NT2/D1 (cell line): ENCODE results near the gene P2RX6.
A peak's percentile ranks its signal among the peaks of the same experiment; 100 is the strongest.
"Not testable (repeated sequence)": the region's sequence is repeated elsewhere in the genome, so short reads cannot be mapped to it uniquely, and the experiment has no call there.

Source experiments
- DNase-seq: peaks from one replicate; pipeline ENCODE4 v3.0.0-alpha.2; 2011; ENCODE audit warnings: low read depth, low spot score
- H3K27me3 ChIP-seq: 2 replicates; pipeline ENCODE4 v1.6.0; 2011; ENCODE audit warnings: mild to moderate bottlenecking; ENCODE audit not compliant: insufficient read length, insufficient read depth
- H3K36me3 ChIP-seq: 2 replicates; pipeline ENCODE4 v1.6.1; 2011; ENCODE audit warnings: mild to moderate bottlenecking, low read length, mixed read lengths; ENCODE audit not compliant: insufficient read depth, insufficient read length
- H3K4me1 ChIP-seq: 2 replicates; pipeline ENCODE4 v1.5.1; 2011; ENCODE audit not compliant: insufficient read depth, insufficient read length
- H3K4me3 ChIP-seq: 2 replicates; pipeline ENCODE4 v1.5.1; 2011; ENCODE audit warnings: low read depth; ENCODE audit not compliant: insufficient read length
- H3K9ac ChIP-seq: 2 replicates; pipeline ENCODE4 v1.6.0; 2011; ENCODE audit warnings: low read depth; ENCODE audit not compliant: insufficient read length
- H3K9me3 ChIP-seq: 2 replicates; pipeline ENCODE4 v1.5.1; 2011; ENCODE audit warnings: mild to moderate bottlenecking, low read length; ENCODE audit not compliant: insufficient read depth
- SUZ12 ChIP-seq: IDR thresholded peaks from 2 replicates; pipeline ENCODE4 v1.6.1; 2011; ENCODE audit not compliant: insufficient read length, insufficient read depth; ENCODE audit errors: extremely low read depth
- YY1 ChIP-seq: IDR thresholded peaks from 2 replicates; pipeline ENCODE4 v1.6.1; 2011; ENCODE audit not compliant: insufficient read length, insufficient read depth
- ZNF274 ChIP-seq: IDR thresholded peaks from 2 replicates; pipeline ENCODE4 v1.6.1; 2011; ENCODE audit warnings: mild to moderate bottlenecking, low read depth, low read length

P2RX6 gene

DNA sequence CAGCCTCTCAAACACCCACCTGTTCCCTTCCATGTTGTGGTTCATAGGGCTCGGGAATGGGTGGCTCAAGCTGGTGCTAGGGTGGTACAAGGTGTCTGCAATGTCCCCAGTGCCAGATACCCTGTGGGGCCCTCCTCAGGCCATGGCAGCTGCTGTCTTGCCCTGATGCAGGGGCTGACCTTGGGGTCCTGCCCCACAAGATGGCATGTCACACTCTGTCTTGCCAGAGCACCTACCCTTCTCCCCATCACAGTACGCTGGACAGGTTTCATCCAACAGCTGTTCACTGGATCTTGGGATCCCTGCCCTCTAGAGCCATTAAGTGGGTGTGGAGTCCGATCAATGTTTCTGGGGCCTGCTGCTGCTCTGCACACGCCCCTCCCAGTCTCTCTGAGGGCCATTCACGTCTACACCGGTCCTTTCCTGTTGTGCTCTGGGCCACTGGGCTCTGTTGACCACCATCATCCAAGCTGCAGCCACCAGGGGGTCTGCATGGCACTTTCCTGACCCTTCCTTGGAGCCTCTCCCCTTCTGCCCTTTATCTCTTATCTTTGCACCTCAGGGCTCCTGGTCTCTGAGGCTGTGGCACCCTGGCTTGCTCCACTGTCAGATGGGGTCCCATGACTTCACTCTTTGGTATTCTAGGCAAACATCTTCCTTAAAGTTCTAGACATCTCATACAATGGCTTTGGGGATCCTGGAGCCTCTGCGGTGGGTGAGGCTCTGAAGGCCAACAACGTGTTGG, 37.9 kb downstream of the P2RX6 start:
- peaks cover 12% of the 10 kb centered on the region for H3K4me1 ChIP-seq
- no peak overlapping the region for H3K9ac ChIP-seq
- TF ChIP-seq ZNF274 (no peak), YY1 (no peak), SUZ12 (no peak)
- H3K9me3 ChIP-seq: no peaks in the 10 kb centered on the region
- no peaks in the 10 kb centered on the region for H3K27me3 ChIP-seq
- H3K36me3 ChIP-seq: no peaks in the 10 kb centered on the region
- no peak for DNase-seq
- H3K4me3 ChIP-seq: no peak overlapping the region

DNA sequence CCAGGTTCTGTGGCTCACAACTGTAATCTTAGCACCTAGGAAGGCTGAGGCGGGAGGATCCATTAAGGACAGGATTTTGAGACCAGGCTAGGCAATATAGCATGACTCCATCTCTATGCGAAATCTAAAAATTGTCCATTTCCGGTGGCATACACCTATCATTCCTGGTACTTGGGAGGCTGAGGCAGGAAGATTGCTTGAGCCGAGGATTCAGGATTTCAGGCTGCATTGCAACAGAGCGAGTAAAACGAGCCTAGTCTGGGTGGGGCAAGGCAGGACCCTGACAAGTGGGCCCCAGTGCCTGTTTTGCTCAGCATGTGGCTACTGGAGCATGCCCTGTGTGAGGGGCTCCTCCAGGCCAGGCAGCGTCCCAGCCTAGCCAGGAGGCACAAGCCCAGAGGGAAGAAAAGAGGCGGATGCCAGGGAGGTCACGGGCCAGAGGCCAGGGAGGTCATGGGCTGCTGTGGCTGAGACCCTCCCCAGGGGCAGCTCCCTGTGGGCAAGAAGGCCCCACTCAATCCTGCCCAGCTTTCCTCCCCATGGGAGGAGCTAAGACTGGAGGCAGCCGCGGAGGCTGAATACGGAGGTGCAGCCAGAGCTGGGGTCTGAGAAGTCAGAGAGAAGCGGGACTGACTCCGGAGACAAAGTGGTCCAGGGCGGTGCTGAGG, 39.2 kb downstream of the P2RX6 start:
- no peaks in the 10 kb centered on the region for H3K36me3 ChIP-seq
- no peak overlapping the region for H3K9ac ChIP-seq
- H3K4me3 ChIP-seq: no peak overlapping the region
- peaks cover 12% of the 10 kb centered on the region for H3K4me1 ChIP-seq
- no peaks in the 10 kb centered on the region for H3K9me3 ChIP-seq
- H3K27me3 ChIP-seq: no peaks in the 10 kb centered on the region
- no peak for DNase-seq
- TF ChIP-seq SUZ12: no peak
- no peak for TF ChIP-seq ZNF274
- TF ChIP-seq YY1: no peak

DNA sequence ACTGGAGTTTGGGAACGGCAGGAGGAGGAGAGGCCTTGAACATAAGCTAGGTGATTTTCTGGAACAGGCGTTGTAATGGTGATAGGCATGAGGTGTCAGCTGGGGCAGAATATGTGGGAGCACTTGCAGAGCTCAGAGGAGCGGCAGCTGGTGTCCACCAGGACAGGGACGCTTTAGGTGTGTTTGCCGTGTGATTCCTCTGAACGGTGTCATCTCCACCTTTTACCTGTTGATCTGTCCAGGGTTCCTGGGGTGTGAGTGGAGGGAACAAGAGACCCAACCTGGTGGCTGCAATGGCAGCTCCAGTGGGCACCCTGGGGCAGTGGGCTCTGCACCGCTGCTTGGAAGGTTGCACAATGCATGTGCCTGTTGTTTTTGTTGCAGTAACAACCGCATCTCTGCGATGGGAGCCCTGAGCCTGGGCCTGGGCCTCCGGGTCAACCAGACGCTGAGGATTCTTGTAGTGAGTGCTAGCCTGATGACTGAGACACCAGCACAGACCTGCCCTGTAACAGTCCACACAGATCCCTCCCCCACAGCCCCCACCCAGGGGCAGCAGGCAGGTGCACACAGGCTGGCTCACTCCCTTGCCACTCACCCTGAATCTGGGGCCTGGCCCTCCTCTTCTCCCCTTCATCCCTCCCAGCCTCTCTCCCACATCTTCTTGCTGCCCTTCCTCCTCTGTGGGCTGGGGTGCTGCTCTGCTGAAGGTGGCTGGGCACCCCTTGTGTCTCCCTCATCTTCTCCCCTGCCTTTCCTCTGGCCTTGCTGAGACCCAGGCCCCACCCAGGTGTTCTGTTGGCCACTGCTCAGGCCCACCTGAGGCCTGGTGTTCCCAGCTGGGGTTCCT, 40.0 kb downstream of the P2RX6 start:
- H3K9me3 ChIP-seq: no peaks in the 10 kb centered on the region
- no peaks in the 10 kb centered on the region for H3K36me3 ChIP-seq
- no peak overlapping the region for H3K4me3 ChIP-seq
- H3K4me1 ChIP-seq: peaks cover 12% of the 10 kb centered on the region
- no peak overlapping the region for H3K9ac ChIP-seq
- DNase-seq: no peak
- TF ChIP-seq SUZ12 (no peak), ZNF274 (no peak), YY1 (no peak)
- H3K27me3 ChIP-seq: no peaks in the 10 kb centered on the region

DNA sequence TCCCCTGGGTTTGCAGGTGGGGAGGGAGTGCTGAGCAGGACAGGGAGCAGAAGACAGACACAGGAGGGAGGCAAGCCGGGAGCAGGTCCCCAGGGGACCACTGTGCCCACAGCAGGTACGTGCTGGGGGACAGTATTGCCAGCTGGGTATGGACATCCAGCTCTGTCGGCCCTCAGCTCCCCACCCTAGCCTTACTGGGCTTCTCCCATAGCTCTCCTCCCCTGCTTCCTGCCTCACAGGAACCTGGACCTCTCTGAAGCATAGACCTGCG, 40.5 kb downstream of the P2RX6 start:
- no peak for DNase-seq
- Histone ChIP-seq H3K27me3 (no peaks in the 10 kb centered on the region), H3K4me3 (no peak overlapping the region), H3K4me1 (peaks cover 12% of the 10 kb centered on the region), H3K9ac (peak overlapping the region; percentile 17), H3K36me3 (no peaks in the 10 kb centered on the region), H3K9me3 (no peaks in the 10 kb centered on the region)
- TF ChIP-seq ZNF274 (no peak), YY1 (no peak), SUZ12 (no peak)

DNA sequence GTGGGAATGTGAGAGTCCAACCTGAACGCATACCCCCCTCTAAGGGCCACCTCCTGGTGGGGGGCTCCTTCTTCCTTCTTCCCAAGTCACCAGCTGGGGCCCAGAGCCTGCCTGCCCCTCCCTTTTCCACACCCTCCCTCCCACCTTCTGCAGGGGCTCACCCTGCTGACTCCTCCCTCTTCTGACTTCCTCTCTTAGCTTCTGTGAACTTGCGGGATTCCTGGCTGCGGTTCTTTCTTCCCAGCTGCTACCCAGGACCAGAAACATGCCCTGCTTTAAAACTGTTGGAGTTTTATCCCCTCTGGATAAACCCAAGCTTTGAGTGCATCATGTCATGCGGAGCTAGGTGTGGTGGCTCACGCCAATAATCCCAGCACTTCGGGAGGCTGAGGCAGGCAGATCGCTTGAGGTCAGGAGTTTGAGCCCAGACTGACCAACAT, 40.9 kb downstream of the P2RX6 start:
- Histone ChIP-seq H3K9me3 (no peaks in the 10 kb centered on the region), H3K4me3 (no peak overlapping the region), H3K4me1 (peaks cover 12% of the 10 kb centered on the region), H3K27me3 (no peaks in the 10 kb centered on the region), H3K9ac (no peak overlapping the region), H3K36me3 (no peaks in the 10 kb centered on the region)
- TF ChIP-seq ZNF274 (no peak), YY1 (no peak), SUZ12 (no peak)
- peak; percentile 22 for DNase-seq

DNA sequence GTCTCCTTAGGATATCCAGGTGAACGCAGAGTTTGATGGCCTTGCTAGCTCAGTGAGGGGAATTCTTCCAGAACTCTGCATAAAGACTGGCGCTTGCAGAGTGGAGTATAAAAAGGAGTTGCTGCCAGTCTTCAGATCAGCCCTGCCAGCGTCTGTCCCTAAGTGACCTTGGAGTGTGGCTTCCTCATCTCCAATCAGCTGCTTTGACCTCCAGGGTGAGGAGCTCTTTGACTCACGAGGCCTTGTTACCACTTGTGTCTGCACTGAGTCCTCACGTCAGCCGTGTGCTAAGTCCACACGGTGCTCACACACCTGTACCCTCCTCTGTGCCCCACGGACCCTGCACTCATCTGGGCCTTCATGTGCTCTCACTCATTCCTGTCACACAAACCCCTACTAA, 45.4 kb downstream of the P2RX6 start:
- H3K4me1 ChIP-seq, H3K9me3 ChIP-seq, H3K27me3 ChIP-seq, H3K4me3 ChIP-seq, H3K9ac ChIP-seq, DNase-seq, H3K36me3 ChIP-seq: not testable (repeated sequence)

DNA sequence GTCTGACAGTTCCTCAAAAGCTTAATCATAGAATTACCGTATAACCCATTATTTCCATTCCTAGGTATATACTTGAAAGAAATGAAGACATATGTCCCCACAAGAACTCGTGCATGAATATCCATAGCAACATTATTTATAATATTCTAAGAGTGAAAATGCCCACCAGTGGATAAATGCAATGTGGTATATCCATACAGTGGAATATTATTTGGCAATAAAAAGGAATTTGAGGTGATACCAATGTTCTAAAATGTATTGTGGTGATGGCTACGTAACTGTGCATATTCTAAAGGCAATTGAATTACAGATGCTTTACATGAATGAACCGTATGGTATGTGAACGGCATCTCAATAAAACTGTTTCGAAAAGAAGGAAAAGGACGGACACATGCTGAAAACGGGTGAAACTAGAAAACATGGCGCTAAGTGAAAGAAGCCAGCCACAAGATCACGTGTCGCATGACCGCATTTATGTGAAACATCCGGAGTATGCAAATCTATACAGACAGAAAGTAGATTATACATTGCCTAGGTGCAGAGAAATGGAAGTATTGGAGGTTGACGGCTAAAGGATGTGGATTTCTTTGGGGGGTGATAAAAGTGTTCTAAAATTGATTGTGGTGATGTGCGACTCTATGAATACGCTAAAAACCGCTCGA, 46.8 kb downstream of the P2RX6 start:
- not testable (repeated sequence) for H3K27me3 ChIP-seq

DNA sequence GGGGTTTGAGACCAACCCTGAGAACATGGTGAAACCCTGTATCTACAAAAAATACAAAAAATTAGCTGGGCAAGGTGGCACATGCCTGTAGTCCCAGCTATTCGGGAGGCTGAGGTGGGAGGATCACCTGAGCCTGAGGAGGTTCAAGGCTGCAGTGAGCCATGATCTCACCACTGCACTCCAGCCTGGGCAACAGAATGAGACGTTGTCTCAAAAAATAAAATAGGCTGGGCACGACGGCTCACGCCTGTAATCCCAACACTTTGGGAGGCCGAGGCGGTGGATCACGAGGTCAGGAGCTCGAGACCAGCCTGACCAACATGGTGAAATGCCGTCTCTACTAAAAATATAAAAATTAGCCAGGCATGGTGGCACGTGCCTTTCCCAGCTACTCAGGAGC, 49.5 kb downstream of the P2RX6 start:
- H3K9me3 ChIP-seq, H3K4me1 ChIP-seq, H3K9ac ChIP-seq, H3K36me3 ChIP-seq, H3K27me3 ChIP-seq, H3K4me3 ChIP-seq, DNase-seq: not testable (repeated sequence)

More for the DNA sequence above, 46.8 kb downstream of the P2RX6 start:
- H3K36me3 ChIP-seq, DNase-seq, H3K4me1 ChIP-seq, H3K9ac ChIP-seq, H3K4me3 ChIP-seq, H3K9me3 ChIP-seq: not testable (repeated sequence)
